Thyroid gland (tissue), 4 donors: ENCODE results near the gene ITPR2. TPM values are rescaled to one million over a fixed set of nuclear protein-coding genes. Genes with fewer than 3 reads are reported as not detected.

Experiments
- DNase-seq, 2 donors: peaks; one replicate each; pipeline ENCODE4 v3.0.0-alpha.2; 2019
- H3K27ac ChIP-seq, 3 donors: fragments of 200-600 bp; sonication (generic); 1 replicate in 2 of 3; 2 replicates in 1 of 3; pipeline ENCODE4 v1.5.1; 2016 to 2019; ENCODE audit warnings: mild to moderate bottlenecking in 1 of 3, moderate library complexity in 1 of 3
- H3K27me3 ChIP-seq: fragments of 200-600 bp; sonication (generic); one replicate; pipeline ENCODE4 v1.5.1; 2019
- H3K36me3 ChIP-seq, 2 donors: fragments of 200-600 bp; sonication (generic); one replicate each; pipeline ENCODE4 v1.5.1; 2016 to 2019
- H3K4me1 ChIP-seq, 2 donors: fragments of 200-600 bp; sonication (generic); one replicate each; pipeline ENCODE4 v1.5.1; 2017 to 2019
- H3K4me3 ChIP-seq, 3 donors: fragments of 200-600 bp; sonication (generic); replicated peaks in 1 of 3; 1 replicate in 2 of 3; 2 replicates in 1 of 3; pipeline ENCODE4 v1.5.1; 2016; ENCODE audit warnings: mild to moderate bottlenecking in 1 of 3
- H3K9me3 ChIP-seq: fragments of 200-600 bp; sonication (generic); one replicate; pipeline ENCODE4 v1.5.1; 2017
- POLR2A ChIP-seq, 2 donors: fragments of 450-650 bp; IDR thresholded peaks; one replicate each; pipeline ENCODE4 v1.6.1; 2017; ENCODE audit warnings: antibody characterized with exemption in 2 of 2, mild to moderate bottlenecking in 2 of 2, moderate library complexity in 1 of 2
- WGBS, 2 donors: methylation state at CpG; one replicate each; pipeline ENCODE4 v1.1.5; 2017; 5-methylcytosine and 5-hydroxymethylcytosine counted together
- intact Hi-C: fragments of 100-400 bp; cut with DNase I; formaldehyde crosslinking; loops from one replicate; pipeline ENCODE4 v1.15.1; 2023
- total RNA-seq, 4 donors: library from RNA; depleted of rRNA; stranded (reverse); fragments of >200 nt; gene quantifications; one replicate each; pipeline ENCODE4 v1.2.3, GENCODE V29; 2016
- TF ChIP-seq, protein P1 (sequence below), 6 experiments: fragments of 200-600 bp in 3 of 6; fragments of 450-650 bp in 3 of 6; sonication (generic) in 3 of 6; IDR thresholded peaks; one replicate each; pipeline ENCODE4 v1.5.1; 2016 to 2019; ENCODE audit warnings: antibody characterized with exemption in 6 of 6, mild to moderate bottlenecking in 2 of 6, inconsistent platforms in 1 of 6, moderate library complexity in 1 of 6

The ITPR2 gene
- total RNA-seq, 4 donors from 2014 or later: 24.4 to 39.7 (median 33.7) TPM

DNA sequence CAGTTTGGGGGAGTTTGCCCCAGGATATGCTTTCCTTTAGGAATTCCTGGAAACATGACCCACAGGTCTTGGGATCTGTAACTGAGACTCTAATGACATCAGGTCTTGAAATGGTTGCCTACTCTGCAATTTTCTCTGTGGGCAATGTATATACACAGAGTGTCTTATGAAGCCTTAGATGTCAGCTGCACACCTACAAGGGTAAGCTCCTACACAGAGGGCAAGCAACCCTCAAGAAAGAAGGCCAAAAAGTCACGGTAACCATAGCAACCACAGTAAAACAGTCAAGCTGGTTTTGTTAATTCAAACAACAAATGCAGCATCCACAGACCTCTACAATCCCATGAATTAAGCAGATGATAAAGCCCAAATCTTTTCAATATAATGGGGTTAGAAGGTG, 344.6 kb downstream of the ITPR2 start:
- 96 to 97% methylated on average over 1 of the region's 1 CpG for WGBS, 2 donors
- H3K4me3 ChIP-seq: no peak overlapping the region
- H3K36me3 ChIP-seq: no peaks in the 10 kb centered on the region
- no peak for DNase-seq
- intact Hi-C loops: no loop called here
- H3K4me1 ChIP-seq: peaks cover 10 to 13% of the 10 kb centered on the region in 2 donors
- no peak overlapping the region for H3K27ac ChIP-seq
- H3K9me3 ChIP-seq: no peaks in the 10 kb centered on the region
- no peaks in the 10 kb centered on the region for H3K27me3 ChIP-seq
- no peak for TF ChIP-seq POLR2A (IDR thresholded peaks at IDR 0.05)
- TF ChIP-seq, protein P1, sequence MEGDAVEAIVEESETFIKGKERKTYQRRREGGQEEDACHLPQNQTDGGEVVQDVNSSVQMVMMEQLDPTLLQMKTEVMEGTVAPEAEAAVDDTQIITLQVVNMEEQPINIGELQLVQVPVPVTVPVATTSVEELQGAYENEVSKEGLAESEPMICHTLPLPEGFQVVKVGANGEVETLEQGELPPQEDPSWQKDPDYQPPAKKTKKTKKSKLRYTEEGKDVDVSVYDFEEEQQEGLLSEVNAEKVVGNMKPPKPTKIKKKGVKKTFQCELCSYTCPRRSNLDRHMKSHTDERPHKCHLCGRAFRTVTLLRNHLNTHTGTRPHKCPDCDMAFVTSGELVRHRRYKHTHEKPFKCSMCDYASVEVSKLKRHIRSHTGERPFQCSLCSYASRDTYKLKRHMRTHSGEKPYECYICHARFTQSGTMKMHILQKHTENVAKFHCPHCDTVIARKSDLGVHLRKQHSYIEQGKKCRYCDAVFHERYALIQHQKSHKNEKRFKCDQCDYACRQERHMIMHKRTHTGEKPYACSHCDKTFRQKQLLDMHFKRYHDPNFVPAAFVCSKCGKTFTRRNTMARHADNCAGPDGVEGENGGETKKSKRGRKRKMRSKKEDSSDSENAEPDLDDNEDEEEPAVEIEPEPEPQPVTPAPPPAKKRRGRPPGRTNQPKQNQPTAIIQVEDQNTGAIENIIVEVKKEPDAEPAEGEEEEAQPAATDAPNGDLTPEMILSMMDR (IDR thresholded peaks at IDR 0.05): no peak

DNA sequence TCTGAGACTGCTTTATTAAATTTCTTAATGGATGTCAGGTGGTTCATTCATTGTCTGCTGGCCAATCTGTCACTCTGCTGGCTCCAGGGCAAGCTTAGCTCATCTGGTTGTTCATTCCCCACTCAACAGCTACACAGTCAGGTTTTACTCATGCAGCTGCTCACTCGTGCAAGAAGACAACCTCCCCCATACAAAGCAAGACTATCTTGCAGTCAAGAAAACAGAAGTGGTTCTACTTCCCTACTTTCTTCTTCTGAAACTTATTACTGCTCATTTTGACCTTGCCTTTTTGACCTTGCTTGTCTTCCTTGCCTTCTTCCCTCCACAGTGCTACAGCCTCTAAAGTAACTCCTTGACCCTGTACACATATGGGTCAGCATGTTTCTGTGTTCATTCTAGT, 359.7 kb downstream of the ITPR2 start:
- Histone ChIP-seq H3K9me3 (no peaks in the 10 kb centered on the region), H3K36me3 (no peaks in the 10 kb centered on the region), H3K4me1 (peaks cover 0 to 7% of the 10 kb centered on the region in 2 donors), H3K4me3 (no peak overlapping the region), H3K27ac (no peak overlapping the region), H3K27me3 (no peaks in the 10 kb centered on the region)
- peak; percentile 15 to 38 for DNase-seq
- intact Hi-C loops: no loop called here
- WGBS, 2 donors: 21 to 27% methylated on average over 1 of the region's 1 CpG
- TF ChIP-seq, protein P1 (IDR thresholded peaks at IDR 0.05): no peak
- TF ChIP-seq POLR2A (IDR thresholded peaks at IDR 0.05): no peak

DNA sequence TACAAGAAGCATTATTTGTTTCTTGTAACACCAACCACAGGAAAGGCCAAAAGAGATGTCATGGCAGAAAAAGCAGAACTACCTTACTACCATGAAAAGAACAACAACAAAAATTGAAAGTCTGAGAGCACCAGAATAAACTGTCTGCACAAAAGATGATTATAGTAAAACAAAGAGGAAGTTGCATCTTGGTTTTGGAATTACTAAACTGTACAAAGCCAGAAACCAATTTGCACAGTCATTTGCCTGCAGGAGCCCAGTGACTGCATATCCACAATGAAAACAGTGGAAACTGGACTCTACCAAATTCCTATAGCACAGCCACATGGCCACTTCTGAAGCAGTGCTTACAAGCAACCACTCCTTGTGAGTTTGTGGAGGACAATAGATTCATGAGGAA, 361.4 kb downstream of the ITPR2 start:
- Histone ChIP-seq H3K27me3 (no peaks in the 10 kb centered on the region), H3K36me3 (no peaks in the 10 kb centered on the region), H3K27ac (no peak overlapping the region), H3K4me3 (no peak overlapping the region), H3K9me3 (no peaks in the 10 kb centered on the region), H3K4me1 (peaks cover 0 to 7% of the 10 kb centered on the region in 2 donors)
- intact Hi-C loops: no loop called here
- TF ChIP-seq, protein P1 (IDR thresholded peaks at IDR 0.05): no peak
- TF ChIP-seq POLR2A (IDR thresholded peaks at IDR 0.05): no peak
- DNase-seq: no peak

DNA sequence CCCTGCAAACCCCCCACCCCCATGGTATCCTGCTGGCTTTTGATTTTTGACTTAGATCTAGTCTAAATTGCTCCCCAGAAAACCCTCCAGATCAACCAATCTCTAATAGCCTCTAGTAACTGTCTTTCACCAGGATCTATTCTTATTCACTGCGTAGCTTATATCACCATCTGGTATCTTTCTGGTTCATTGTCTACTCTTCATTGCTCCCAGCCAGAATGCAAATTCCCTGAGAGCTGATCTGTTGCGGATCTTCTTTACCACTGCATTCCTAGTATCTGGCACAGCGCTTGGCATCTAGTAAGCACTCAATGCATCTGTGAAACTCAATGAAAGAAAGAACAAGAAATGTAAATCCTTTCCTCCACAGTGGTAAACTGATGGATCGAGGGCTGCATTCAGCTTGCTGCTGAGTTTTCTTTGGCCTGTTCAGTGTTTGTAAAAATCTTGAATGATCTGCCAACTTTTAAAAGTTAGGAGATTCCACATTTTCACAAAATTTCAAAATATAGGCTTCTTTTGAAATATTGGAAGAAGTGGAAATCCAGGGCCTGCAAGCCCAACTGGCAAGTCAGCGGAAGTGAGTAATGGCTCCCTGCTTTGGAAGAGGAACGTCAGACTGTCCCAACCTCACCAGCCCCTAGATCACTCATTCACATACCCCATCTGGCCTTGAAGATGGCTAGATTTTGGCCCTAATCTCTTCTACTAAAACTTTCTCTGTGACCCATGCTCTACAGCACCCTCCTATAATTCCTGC, 363.4 kb downstream of the ITPR2 start:
- Histone ChIP-seq H3K27me3 (no peaks in the 10 kb centered on the region), H3K36me3 (no peaks in the 10 kb centered on the region), H3K4me1 (peaks cover 0 to 7% of the 10 kb centered on the region in 2 donors), H3K4me3 (no peak overlapping the region), H3K27ac (no peak overlapping the region), H3K9me3 (no peaks in the 10 kb centered on the region)
- DNase-seq: no peak
- intact Hi-C loops: no loop called here
- WGBS, 2 donors: 92 to 96% methylated on average over 6 of the region's 6 CpGs
- TF ChIP-seq, protein P1 (IDR thresholded peaks at IDR 0.05): no peak
- no peak for TF ChIP-seq POLR2A (IDR thresholded peaks at IDR 0.05)

DNA sequence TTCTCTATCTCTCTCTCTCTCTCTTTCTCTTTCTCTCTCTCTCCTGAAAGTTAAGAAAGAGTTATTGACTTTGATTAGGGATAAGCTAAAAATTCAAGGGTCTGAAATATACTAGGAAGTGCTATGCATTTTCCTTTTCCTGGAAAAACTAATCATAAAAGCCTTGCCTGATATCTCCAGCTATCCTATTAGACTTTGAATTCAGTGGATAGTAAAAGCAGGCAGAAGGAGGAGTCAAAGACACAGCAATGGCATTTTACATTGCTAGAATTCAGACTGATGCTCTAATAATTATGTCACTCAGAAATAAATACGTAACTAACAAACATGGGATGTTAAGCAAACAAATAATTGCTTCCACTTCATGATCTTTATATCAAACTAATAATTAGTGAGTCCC, 365.6 kb downstream of the ITPR2 start:
- no peak overlapping the region for H3K4me3 ChIP-seq
- H3K36me3 ChIP-seq: no peaks in the 10 kb centered on the region
- intact Hi-C loops: no loop called here
- no peak for DNase-seq
- TF ChIP-seq POLR2A (IDR thresholded peaks at IDR 0.05): no peak
- TF ChIP-seq, protein P1 (IDR thresholded peaks at IDR 0.05): no peak
- no peaks in the 10 kb centered on the region for H3K9me3 ChIP-seq
- 95 to 100% methylated on average over 1 of the region's 1 CpG for WGBS, 2 donors
- H3K4me1 ChIP-seq: no peaks in the 10 kb centered on the region
- H3K27ac ChIP-seq: no peak overlapping the region
- H3K27me3 ChIP-seq: no peaks in the 10 kb centered on the region
